ENCODE measurements around the gene ULK1. TPM values are rescaled to one million over a fixed set of nuclear protein-coding genes. Genes with fewer than 3 reads are reported as not detected.

The ULK1 gene
- total RNA-seq, 1 experiment from 2014 or later: 34.2 TPM

GRCh38 chr12:131871677-131872076 lies 22.7 kb upstream of the ULK1 start:
- H3K4me2 ChIP-seq (ENCODE audit: low read length): peak overlapping the region; percentile 53

GRCh38 chr12:131872154-131873051 lies 22.0 kb upstream of the ULK1 start:
- Histone ChIP-seq H3K27ac (ENCODE audit: low read depth, low read length) (peak overlapping the region; percentile 25; the same call in 1 of the 2 replicates), H3K4me2 (ENCODE audit: low read length) (peak overlapping the region; percentile 53), H3K27me3 (ENCODE audit: insufficient read depth, low read length) (no peaks in the 10 kb centered on the region), H3K9me2 (ENCODE audit: insufficient read depth) (no peaks in the 10 kb centered on the region), H3K4me3 (replicated peaks in 1 of 2; ENCODE audit: low read depth in 1 of 2, low read length in 2 of 2) (no peak overlapping the region), H4K20me1 (ENCODE audit: insufficient read depth) (no peaks in the 10 kb centered on the region), H3K9ac (ENCODE audit: low read length) (0 out of 2 replicates have a peak overlapping the region, but pooled peaks have one; percentile 4), H3K36me3 (ENCODE audit: control insufficient read depth in 1 of 2, insufficient read depth in 2 of 2, low read length in 2 of 2) (no peaks in the 10 kb centered on the region), H3K79me2 (ENCODE audit: insufficient read depth, low read length) (no peaks in the 10 kb centered on the region), H3K4me1 (ENCODE audit: control insufficient read depth in 1 of 2, insufficient read depth in 2 of 2, low read length in 2 of 2) (peaks cover 18 to 30% of the 10 kb centered on the region in 2 experiments), H2AFZ (ENCODE audit: low read depth, low read length, poor library complexity, severe bottlenecking) (no peak overlapping the region), H3K9me3 (ENCODE audit: control insufficient read depth in 1 of 2, insufficient read depth in 1 of 2, low read depth in 1 of 2, low read length in 2 of 2) (no peaks in the 10 kb centered on the region)
- ChIA-PET RAD21 (ENCODE audit: low non-redundant PET in 1 of 2, low total read pairs in 2 of 2, uncharacterized antibody in 2 of 2, unreplicated experiment in 2 of 2) (no interaction called here), POLR2A (interaction anchor here (0.9 to 1.3 kb wide), 2 partner anchors 10 to 28 kb away, joined by 3 read pairs; no protein-coding TSS in a partner anchor), CTCF (no interaction called here)
- BruUV-seq (replicated peaks): no TSS peak
- ATAC-seq (peak; percentile 98), DNase-seq (ENCODE audit: low read depth, low spot score) (peak; percentile 77)
- intact Hi-C loops (cut with micrococcal nuclease): no loop called here
- no peak for TF ChIP-seq ATF3 (IDR thresholded peaks at IDR 0.05)
- TF ChIP-seq SRF (IDR thresholded peaks at IDR 0.05; ENCODE audit: low read depth): no peak; the same call in 1 of the 2 replicates
- no peak for TF ChIP-seq ZBTB33 (IDR thresholded peaks at IDR 0.05; ENCODE audit: extremely low read depth, insufficient replicate concordance, low read length)
- no peak for TF ChIP-seq CTCF (IDR thresholded peaks at IDR 0.05 in 2 of 3, conservative IDR thresholded peaks at IDR 0.05 in 1 of 3; ENCODE audit: borderline replicate concordance in 1 of 3, insufficient read depth in 1 of 3, low read depth in 2 of 3, low read length in 2 of 3)
- TF ChIP-seq CBX3 (IDR thresholded peaks at IDR 0.05; ENCODE audit: low read depth): peak; percentile 94
- TF ChIP-seq RAD21 (IDR thresholded peaks at IDR 0.05; ENCODE audit: low read depth): peak; percentile 52
- TF ChIP-seq ZNF274 (IDR thresholded peaks at IDR 0.05; ENCODE audit: low read depth, low read length): no peak
- peak; percentile 40; the same call in 1 of the 2 replicates for TF ChIP-seq CEBPB (IDR thresholded peaks at IDR 0.05; ENCODE audit: low read depth)
- TF ChIP-seq POLR2AphosphoS5 (IDR thresholded peaks at IDR 0.05; ENCODE audit: low read depth, low read length): peak; percentile 63; the same call in 1 of the 2 replicates

More at GRCh38 chr12:131871677-131872076, 22.7 kb upstream of the ULK1 start:
- no peaks in the 10 kb centered on the region for H3K79me2 ChIP-seq (ENCODE audit: insufficient read depth, low read length)
- DNase-seq (ENCODE audit: low read depth, low spot score): no peak
- RAD21 ChIA-PET (ENCODE audit: low non-redundant PET in 1 of 2, low total read pairs in 2 of 2, uncharacterized antibody in 2 of 2, unreplicated experiment in 2 of 2): no interaction called here
- ATAC-seq: no peak
- H3K27me3 ChIP-seq (ENCODE audit: insufficient read depth, low read length): no peaks in the 10 kb centered on the region
- H3K27ac ChIP-seq (ENCODE audit: low read depth, low read length): no peak overlapping the region; the same call in 1 of the 2 replicates
- no peaks in the 10 kb centered on the region for H3K9me3 ChIP-seq (ENCODE audit: control insufficient read depth in 1 of 2, insufficient read depth in 1 of 2, low read depth in 1 of 2, low read length in 2 of 2)
- TF ChIP-seq TCF7L2 (IDR thresholded peaks at IDR 0.05; ENCODE audit: borderline replicate concordance, extremely low read depth, insufficient read depth, insufficient read length) (no peak), EZH2phosphoT487 (IDR thresholded peaks at IDR 0.05; ENCODE audit: borderline replicate concordance) (no peak), CBX3 (IDR thresholded peaks at IDR 0.05; ENCODE audit: low read depth) (no peak), MAX (IDR thresholded peaks at IDR 0.05) (no peak), POLR2A (IDR thresholded peaks at IDR 0.05; ENCODE audit: borderline replicate concordance, extremely low read depth, insufficient read depth, insufficient read length) (no peak), ZNF274 (IDR thresholded peaks at IDR 0.05; ENCODE audit: low read depth, low read length) (no peak)
- H3K36me3 ChIP-seq (ENCODE audit: control insufficient read depth in 1 of 2, insufficient read depth in 2 of 2, low read length in 2 of 2): no peaks in the 10 kb centered on the region
- no peak overlapping the region for H3K4me3 ChIP-seq (replicated peaks in 1 of 2; ENCODE audit: low read depth in 1 of 2, low read length in 2 of 2)
- intact Hi-C loops (cut with micrococcal nuclease): no loop called here
- H2AFZ ChIP-seq (ENCODE audit: low read depth, low read length, poor library complexity, severe bottlenecking): no peak overlapping the region
- H3K4me1 ChIP-seq (ENCODE audit: control insufficient read depth in 1 of 2, insufficient read depth in 2 of 2, low read length in 2 of 2): peaks cover 18 to 30% of the 10 kb centered on the region in 2 experiments
- POLR2A ChIA-PET: interaction anchor here (1.3 kb wide), 1 partner anchor 28 kb away, joined by 3 read pairs; no protein-coding TSS in a partner anchor
- CTCF ChIA-PET: no interaction called here
- H3K9me2 ChIP-seq (ENCODE audit: insufficient read depth): no peaks in the 10 kb centered on the region
- BruUV-seq (replicated peaks): no TSS peak
- no peaks in the 10 kb centered on the region for H4K20me1 ChIP-seq (ENCODE audit: insufficient read depth)
- 0 out of 2 replicates have a peak overlapping the region, but pooled peaks have one; percentile 4 for H3K9ac ChIP-seq (ENCODE audit: low read length)

Data from HCT116 (cell line).